GM21447 (cell line): ENCODE measurements around the gene MOB3A.

Source experiments
- ATAC-seq: cut with Tn5 transposase; IDR thresholded peaks from one replicate; pipeline ENCODE4 v1.9.1; 2021; ENCODE audit not compliant: unreplicated experiment

MOB3A gene

GRCh38 chr19:2083174-2083854 is 12.8 kb downstream of the MOB3A start:
- no peak for ATAC-seq

- ATAC-seq: no peak
Observed at GRCh38 chr19:2081873-2082810, 14.0 kb downstream of the MOB3A start.

DNA sequence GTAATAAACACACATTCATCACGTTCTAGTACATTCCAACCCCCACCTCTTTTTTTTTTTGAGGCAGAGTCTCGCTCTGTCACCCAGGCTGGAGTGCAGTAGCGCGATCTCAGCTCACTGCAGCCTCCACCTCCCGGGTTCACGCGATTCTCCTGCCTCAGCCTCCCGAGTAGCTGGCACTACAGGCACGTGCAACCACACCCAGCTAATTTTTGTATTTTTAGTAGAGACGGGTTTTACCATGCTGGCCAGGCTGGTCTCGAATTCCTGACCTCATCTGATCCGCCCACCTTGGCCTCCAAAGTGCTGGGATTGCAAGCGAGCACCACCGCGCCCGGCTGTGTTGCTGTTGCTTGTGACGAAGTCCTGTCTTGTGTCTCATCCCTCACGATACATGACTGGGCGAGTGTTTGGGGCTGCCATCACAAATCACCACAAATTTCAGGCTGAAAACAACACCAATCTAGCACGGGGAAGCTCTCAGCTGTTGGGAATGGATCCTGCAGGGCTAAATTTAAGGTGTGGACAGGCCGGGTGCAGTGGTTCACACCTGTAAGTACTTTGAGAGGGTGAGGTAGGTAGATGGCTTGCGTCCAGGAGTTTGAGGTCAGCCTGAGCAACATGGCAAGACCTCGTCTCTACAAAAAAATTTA is 15.7 kb downstream of the MOB3A start:
- ATAC-seq: no peak

DNA sequence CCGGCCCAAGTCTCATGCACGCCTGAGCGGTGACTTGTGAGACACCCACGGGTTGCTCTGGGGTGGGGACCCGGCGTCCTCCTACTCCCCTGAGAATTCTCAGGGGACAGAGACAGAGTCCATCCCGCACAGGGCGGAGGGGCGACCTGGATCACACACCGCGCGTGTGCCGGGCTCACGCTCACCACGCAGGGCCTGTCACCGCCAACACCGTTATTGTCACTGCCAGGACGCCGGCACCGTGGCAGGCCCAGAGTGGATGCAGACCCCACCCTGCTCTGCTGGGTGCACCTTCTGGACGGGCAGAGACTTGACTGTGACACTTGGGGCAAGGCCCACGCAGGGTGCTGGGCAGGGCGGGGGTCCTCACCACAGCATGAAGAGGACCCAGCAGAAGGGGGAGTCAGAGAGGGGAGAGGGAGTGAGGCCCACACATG is 16.2 kb downstream of the MOB3A start:
- no peak for ATAC-seq

- no peak for ATAC-seq
Observed at GRCh38 chr19:2079076-2079864, 16.9 kb downstream of the MOB3A start.

- no peak for ATAC-seq
Observed at GRCh38 chr19:2077833-2078619, 18.1 kb downstream of the MOB3A start.

- ATAC-seq: no peak
Observed at GRCh38 chr19:2077398-2077797, 18.7 kb downstream of the MOB3A start.

GRCh38 chr19:2076526-2076944 is 19.6 kb downstream of the MOB3A start:
- ATAC-seq: no peak

GRCh38 chr19:2072757-2073551 is 23.2 kb downstream of the MOB3A start:
- no peak for ATAC-seq

DNA sequence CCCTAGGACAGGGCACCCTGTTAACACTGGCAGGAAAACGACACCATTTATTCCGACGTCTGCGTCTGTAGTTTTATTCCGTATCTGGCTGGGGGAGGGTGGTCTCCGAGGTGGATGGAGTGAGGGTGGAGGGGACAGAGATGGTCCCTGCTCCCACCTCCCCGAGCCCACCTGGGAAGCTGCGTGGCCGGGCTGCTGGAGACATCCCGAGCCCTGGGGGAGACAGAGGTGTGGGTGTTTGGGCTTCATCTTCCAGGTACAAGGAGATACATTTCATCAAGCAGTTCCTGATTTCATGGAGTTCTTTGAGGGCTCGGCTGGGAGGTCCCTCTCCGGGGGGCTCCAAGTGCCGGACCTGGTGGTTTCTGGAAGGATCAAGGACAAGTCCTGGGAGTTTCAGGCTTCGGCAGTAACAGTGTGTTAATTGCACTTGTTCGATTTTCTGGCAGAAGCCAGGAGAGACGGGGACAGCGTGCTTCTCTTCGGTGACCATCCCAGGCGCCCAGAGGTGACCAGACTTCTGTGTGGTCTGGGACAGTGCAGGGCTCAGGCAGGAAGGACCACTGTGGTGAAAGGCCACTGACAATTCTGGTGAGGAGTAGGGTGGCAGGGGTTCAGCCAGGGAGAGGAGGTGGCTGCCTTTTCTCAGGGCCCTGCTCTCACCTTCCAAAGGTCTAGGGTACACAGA is 25.0 kb downstream of the MOB3A start:
- ATAC-seq: no peak

GRCh38 chr19:2070436-2070827 is 25.7 kb downstream of the MOB3A start:
- no peak for ATAC-seq

- no peak for ATAC-seq
Observed at GRCh38 chr19:2064788-2065524, 31.2 kb downstream of the MOB3A start.

- ATAC-seq: no peak
Observed at GRCh38 chr19:2064395-2064787, 31.7 kb downstream of the MOB3A start.

DNA sequence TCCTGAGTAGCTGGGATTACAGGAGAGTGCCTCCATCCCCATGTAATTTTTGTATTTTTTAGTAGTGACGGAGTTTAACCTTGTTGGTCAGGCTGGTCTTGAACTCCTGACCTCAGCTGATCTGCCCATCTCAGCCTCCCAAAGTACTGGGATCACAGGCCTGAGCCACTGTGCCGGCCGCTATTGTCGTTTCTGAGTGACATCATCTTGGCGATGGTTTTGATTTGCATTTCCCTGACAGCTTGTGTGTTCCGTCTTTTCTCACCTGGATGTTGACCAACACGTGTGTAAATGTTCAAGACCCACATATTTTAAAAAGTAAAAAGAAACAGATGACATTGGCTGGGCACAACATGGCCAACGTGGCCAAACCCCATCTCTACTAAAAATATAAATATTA is 32.3 kb downstream of the MOB3A start:
- ATAC-seq: no peak

GRCh38 chr19:2062770-2063169 is 33.4 kb downstream of the MOB3A start:
- ATAC-seq: no peak

- ATAC-seq: no peak
Observed at GRCh38 chr19:2062389-2062729, 33.8 kb downstream of the MOB3A start.

DNA sequence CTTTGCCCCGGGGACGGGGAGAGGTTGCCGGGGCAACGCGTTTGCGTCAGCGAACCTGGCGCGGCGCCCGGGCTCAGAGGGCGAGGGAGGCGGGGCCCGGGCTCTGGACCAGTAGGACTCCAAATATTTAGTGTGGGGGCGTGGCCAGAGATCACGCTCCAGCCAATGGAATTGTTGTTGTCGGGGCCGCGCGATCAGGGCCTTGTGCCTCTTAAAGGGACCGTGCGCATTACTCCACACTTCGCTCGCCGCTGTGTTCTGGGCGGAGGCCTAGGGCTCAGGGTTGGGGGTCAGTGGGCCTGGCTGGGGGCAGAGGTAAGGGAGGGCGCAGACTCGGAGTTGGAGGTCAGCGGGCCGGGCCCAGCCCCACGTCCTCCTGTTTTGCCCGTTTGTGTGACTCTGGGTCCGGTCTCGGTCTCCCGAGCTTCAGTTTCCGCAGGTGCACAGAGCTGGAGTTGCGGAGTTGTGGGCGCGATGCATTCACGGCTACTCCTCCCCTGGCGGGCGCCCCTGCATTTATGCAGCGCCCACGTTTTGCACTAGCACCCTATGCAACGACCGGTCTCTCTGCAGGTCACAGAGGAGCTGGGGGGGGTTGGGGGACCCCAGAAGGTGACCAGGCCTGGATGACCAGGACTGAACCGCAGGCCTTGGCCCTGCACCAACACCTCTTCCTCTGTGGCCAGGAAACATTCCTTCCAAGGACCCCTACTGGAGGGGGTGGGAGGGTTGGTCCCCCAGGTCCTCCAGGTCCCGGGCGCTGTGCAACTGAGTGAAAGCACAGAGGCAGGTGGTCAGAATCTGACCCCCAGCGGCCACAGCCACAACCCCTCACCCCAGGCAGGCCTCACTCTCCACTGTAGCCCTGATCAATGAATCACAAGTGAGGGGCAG is 34.4 kb downstream of the MOB3A start:
- peak; percentile 79 for ATAC-seq
